Tibial nerve (tissue), 3 donors: ENCODE data around the gene CASQ2.

Experiments used
- POLR2A ChIP-seq, 2 donors: fragments of 450-650 bp; IDR thresholded peaks; one replicate each; pipeline ENCODE4 v1.6.1; 2017; ENCODE audit warnings: antibody characterized with exemption in 2 of 2, mild to moderate bottlenecking in 2 of 2, moderate library complexity in 2 of 2
- TF ChIP-seq, protein P1 (sequence below), 5 experiments: fragments of 200-600 bp in 3 of 5; fragments of 450-650 bp in 2 of 5; sonication (generic) in 3 of 5; IDR thresholded peaks; one replicate each; pipeline ENCODE4 v1.5.1; 2016 to 2019; ENCODE audit warnings: antibody characterized with exemption in 5 of 5, mild to moderate bottlenecking in 3 of 5, moderate library complexity in 2 of 5

DNA sequence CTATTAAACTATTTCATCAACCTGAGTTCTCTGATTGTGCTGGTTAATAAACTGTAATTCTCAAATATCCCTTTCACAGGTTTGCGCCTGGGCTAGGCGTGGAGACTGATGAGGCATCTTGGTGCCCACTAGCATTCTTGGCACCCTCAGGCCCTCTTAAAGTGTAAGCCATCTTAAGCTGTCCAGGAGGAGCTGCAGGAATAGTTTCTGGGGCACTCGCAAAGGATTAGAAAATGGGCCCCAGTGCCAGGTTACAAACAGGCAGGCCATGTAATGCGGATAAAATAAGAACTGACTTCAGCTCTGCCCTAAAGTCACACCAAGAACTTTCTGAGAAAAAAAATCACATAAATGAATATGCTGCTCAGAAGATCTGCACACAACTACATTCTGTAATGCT lies 1.1 kb downstream of the CASQ2 start:
- TF ChIP-seq, protein P1, sequence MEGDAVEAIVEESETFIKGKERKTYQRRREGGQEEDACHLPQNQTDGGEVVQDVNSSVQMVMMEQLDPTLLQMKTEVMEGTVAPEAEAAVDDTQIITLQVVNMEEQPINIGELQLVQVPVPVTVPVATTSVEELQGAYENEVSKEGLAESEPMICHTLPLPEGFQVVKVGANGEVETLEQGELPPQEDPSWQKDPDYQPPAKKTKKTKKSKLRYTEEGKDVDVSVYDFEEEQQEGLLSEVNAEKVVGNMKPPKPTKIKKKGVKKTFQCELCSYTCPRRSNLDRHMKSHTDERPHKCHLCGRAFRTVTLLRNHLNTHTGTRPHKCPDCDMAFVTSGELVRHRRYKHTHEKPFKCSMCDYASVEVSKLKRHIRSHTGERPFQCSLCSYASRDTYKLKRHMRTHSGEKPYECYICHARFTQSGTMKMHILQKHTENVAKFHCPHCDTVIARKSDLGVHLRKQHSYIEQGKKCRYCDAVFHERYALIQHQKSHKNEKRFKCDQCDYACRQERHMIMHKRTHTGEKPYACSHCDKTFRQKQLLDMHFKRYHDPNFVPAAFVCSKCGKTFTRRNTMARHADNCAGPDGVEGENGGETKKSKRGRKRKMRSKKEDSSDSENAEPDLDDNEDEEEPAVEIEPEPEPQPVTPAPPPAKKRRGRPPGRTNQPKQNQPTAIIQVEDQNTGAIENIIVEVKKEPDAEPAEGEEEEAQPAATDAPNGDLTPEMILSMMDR (IDR thresholded peaks at IDR 0.05): no peak
- no peak for TF ChIP-seq POLR2A (IDR thresholded peaks at IDR 0.05)
